BLaER1 (cell line): ENCODE measurements around the gene SLTM.

Experiments used
- H3K27ac ChIP-seq: shearing (Covaris generic); formaldehyde crosslinking; 2 replicates; pipeline ENCODE4 v1.8.1; 2022
- H3K27me3 ChIP-seq: shearing (Covaris generic); formaldehyde crosslinking; 2 replicates; pipeline ENCODE4 v1.8.1; 2022
- H3K36me3 ChIP-seq: shearing (Covaris generic); formaldehyde crosslinking; 2 replicates; pipeline ENCODE4 v1.8.1; 2022
- H3K4me1 ChIP-seq: shearing (Covaris generic); formaldehyde crosslinking; 2 replicates; pipeline ENCODE4 v1.8.1; 2022
- H3K4me2 ChIP-seq: shearing (Covaris generic); formaldehyde crosslinking; 2 replicates; pipeline ENCODE4 v1.8.1; 2022
- H3K4me3 ChIP-seq: shearing (Covaris generic); formaldehyde crosslinking; 2 replicates; pipeline ENCODE4 v1.8.1; 2022
- H3K9ac ChIP-seq: shearing (Covaris generic); formaldehyde crosslinking; 2 replicates; pipeline ENCODE4 v1.8.1; 2022
- H3K9me3 ChIP-seq: shearing (Covaris generic); formaldehyde crosslinking; 2 replicates; pipeline ENCODE4 v1.8.1; 2022
- H4K20me1 ChIP-seq: shearing (Covaris generic); formaldehyde crosslinking; 2 replicates; pipeline ENCODE4 v1.8.1; 2022
- Cebpa-rat ChIP-seq: shearing (Covaris generic); IDR thresholded peaks from 2 replicates; pipeline ENCODE4 v1.8.1; 2022

Gene SLTM

GRCh38 chr15:58830556-58830955, 102.9 kb downstream of the SLTM start:
- Histone ChIP-seq H3K27ac (no peak overlapping the region), H3K9ac (no peak overlapping the region), H3K27me3 (no peaks in the 10 kb centered on the region), H3K4me1 (peaks cover 16% of the 10 kb centered on the region), H3K4me3 (no peak overlapping the region), H3K4me2 (no peak overlapping the region), H3K9me3 (0 out of 2 replicates have a peak, but pooled peaks cover 3% of the 10 kb centered on the region), H3K36me3 (peaks cover 44% of the 10 kb centered on the region), H4K20me1 (no peaks in the 10 kb centered on the region)
- TF ChIP-seq Cebpa-rat = no peak
